Islet precursor cell (in vitro differentiated cells): ENCODE measurements around the gene IGLON5.

Experiments used
- DNase-seq: peaks from one replicate; pipeline ENCODE4 v3.0.0-alpha.2; 2018

IGLON5 gene

GRCh38 chr19:51318687-51319648, 7.5 kb downstream of the IGLON5 start:
- no peak for DNase-seq

- DNase-seq, result no peak
These were observed 8.3 kb downstream of the IGLON5 start for GRCh38 chr19:51319649-51320279.

GRCh38 chr19:51320280-51320657, 8.8 kb downstream of the IGLON5 start:
- DNase-seq, result no peak

DNA sequence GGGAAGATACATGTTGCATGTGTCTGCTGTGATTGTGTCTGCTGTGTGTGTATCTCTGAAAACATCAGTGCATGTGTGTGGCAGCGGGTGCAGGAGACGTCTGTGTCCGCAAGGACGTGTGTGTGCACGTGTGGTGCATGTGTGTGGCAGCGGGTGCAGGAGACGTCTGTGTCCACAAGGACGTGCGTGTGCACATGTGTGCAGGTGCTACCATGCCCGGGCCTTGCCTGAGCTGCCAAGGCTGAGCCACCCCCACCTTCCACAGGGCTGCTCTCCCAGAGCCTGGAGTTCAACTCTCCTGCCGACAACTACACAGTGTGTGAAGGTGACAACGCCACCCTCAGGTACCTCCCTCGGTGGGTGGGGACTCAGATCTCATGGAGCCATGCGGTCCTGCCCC, 10.4 kb downstream of the IGLON5 start:
- no peak for DNase-seq

GRCh38 chr19:51323481-51324166, 12.2 kb downstream of the IGLON5 start:
- no peak for DNase-seq

DNA sequence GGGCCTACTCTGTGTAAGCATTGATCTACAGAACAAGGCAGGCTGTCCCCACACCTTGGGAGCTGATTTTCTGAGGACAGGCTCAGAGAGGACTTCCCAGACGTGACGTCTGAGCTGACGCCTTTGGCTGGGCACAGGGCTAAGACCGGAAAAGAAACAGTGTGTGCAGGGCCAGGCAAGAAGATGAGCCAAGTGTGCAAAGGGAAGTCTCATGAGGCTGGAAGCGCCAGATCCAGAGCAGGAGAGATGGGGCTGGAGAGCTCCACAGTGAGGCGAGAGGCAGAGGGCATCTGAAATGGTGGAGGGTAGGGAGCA, 12.7 kb downstream of the IGLON5 start:
- DNase-seq, result no peak

DNA sequence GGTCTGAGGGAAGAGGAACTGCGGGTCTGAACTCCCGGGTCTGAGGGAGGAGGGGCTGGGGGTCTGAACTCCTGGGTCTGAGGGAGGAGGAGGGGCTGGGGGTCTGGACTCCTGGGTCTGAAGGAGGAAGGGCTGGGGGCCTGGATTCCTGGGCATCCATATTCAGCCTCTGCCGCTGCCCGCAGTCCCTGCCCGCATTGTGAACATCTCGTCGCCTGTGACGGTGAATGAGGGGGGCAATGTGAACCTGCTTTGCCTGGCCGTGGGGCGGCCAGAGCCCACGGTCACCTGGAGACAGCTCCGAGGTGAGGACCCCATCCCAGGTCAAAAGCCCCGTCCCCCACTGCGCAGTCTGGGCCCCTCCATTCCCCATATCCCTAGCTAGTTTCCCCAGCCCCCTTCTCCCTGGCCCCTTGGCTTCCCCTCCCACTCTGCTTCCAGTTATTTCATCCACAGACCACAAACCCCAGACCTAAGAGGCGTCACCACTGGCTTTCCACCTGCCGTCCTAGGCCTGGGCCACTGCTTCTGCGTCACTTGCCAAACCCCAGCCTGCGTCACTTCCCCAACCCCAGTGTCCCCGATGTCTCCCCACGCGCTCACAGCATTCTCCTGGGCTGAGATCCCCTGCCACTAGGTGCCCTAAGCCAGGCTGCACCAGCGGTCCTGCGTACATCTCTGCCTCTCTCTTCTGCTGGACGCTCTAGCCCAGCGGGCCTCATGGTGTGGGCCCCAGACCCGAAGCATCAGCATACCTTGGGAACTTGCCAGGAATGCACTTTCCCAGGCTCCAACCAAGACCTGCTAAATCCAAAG, 13.9 kb downstream of the IGLON5 start:
- DNase-seq, result no peak

DNA sequence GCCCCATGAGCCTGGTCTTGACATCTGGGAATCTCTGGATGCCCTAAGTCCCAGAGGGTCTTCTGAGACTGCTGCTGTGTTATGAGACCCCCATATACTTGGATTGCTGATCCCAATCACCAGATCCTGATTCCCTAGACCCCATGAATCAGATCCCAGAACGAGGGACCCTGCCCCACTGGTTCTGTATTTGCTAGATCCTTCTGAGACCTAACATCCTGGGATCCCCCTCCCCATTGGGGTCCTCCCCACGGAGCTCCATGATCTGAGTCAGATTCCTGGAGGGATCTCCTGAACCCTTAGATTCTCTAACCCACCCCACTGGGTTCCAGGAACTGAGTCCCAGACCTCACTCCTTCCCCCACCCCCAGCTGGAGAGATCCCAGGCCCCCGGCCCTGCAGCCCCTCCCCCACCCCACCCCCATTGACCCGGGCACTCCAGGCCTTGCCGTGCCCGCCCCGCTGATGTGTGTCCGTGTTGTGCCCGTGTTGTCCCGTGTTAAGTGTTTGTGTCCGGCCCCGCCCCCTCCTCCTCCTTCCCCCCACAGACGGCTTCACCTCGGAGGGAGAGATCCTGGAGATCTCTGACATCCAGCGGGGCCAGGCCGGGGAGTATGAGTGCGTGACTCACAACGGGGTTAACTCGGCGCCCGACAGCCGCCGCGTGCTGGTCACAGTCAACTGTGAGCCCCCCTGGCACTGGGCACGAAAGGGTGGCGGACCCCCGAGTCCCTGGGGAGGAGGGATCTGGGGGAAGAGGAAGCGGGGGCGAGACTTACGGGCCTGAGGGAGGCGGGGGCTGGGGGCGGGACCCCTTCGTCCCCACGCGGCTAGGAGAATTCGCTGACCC, 15.0 kb downstream of the IGLON5 start:
- no peak for DNase-seq

GRCh38 chr19:51327066-51328001, 15.9 kb downstream of the IGLON5 start:
- DNase-seq, result peak; percentile 88

DNA sequence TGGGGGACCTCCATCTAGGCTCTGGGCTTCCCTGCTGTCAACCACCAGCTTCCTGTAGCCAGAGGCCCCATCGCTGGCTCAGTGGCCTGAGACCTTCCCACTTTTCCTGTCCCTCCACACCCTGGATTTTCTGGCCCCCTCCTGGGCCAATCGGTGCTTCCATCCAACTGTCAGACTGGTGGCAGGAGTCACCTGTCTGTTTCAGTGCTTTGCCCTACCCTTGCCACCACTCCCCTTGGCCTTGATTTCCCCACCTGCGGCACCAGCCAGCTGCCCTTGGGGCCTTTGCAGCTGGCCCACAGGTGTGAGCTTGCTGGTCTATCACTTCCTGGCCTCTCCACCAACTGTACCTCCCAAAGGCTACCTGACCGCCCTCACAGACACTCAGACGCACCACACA, 18.0 kb downstream of the IGLON5 start:
- DNase-seq, result no peak

DNA sequence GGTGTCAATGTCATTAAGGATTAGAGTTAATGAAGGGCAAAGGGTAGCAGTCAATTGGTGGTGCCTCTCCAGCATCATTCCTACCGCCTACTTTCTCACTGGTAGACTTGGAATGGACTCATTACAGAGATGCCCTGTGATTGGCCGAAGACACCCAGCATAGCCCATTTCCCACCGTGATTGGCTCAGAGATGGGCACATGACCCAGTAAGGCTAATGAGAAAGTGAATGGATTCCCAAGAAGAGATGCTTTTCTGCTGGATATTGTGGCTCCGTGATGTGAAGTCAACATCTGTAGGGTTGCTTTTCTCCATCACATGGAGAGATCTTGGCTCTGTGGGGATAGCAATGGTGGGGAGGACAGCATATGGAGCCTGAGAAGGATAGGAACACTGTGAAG, 18.9 kb downstream of the IGLON5 start:
- no peak for DNase-seq

DNA sequence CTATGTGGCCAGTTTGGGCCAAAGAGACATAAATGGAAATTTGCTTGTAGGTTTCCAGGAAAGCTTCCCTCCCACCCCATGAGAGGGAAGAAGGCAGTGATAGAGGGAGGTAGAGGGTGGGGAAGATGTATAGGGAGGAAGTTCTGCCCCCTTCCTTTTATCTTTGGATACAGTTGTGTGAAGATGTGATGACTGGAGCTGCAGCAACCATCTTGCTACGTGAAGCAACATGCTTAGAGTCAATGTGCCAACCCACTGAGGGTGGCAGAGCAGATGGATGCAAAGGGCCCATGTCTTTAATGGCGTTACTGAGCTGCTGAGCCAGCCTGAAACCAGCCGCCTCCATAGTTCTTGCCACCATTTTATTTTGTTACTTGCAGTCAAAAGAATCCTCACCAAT, 19.7 kb downstream of the IGLON5 start:
- DNase-seq, result no peak

DNA sequence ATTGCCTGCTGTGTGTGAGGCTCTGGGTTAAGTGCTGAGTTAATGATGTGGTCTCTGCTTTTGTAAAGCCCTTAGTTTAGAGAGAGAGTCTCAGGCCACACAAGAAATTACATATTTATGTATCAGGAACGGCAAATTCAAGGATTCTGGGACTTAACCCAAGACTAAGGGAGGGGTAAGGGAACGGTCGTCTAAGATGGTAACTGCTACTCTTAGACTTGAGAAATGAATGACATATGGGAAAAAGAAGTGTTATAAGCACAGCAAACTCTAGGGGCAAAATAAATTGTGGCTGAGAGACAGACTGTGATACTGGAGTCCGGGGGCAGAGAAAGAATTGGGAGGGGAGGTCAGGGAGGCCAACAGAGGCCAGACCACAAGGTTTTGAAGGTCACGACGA, 20.3 kb downstream of the IGLON5 start:
- DNase-seq, result no peak

DNA sequence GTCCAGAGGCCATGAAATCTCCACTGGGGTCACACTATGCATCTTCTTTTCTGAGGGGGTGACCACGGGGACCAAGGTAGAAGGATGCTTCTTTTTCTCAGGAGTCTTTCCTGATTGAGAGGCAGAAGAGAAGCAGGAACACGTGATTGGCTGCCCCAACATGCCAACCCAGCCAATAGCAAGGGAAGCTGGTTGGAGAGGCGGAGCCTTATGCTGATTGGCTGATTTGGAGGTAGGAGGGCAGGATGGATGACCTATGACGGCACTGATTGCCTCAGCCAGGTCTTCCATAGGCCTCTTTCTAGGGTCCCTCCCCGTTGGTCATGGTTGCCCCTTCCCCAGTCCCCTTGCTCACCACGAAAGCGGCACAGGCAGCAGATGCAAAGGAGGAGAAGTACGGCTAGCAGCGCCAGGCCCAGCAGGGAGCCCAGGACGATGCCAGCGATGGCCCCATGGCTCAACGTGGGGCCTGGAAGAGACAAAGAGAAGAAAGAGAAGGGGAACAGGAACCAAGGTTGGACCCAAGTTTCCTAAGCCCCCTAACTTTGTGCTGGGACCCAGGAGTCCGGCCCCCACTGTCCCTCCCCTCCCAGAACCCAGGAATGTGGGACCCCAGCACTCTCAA, 22.5 kb downstream of the IGLON5 start:
- DNase-seq, result no peak

GRCh38 chr19:51337141-51337860, 25.9 kb downstream of the IGLON5 start:
- DNase-seq, result no peak

GRCh38 chr19:51337861-51338562, 26.6 kb downstream of the IGLON5 start:
- DNase-seq, result no peak

GRCh38 chr19:51338563-51339312, 27.3 kb downstream of the IGLON5 start:
- peak; percentile 92 for DNase-seq

DNA sequence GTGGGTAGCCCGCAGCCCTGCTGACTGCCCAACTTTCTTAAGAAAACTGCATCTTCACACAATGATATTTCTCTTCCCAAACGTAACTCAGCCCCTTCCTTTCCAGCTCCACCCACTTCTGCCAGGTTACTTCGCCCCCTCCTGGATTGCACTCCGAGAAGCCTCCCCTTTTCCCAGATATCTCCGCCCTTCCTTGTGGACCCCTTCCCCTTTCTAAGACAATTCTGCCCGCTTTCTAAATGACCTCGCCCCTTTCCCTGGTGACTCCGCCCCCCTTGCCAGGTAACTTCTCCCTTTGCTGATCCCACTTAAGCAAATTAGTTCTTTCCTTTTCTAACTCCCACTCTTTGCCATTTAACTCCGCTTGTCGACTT, 27.9 kb downstream of the IGLON5 start:
- DNase-seq, result no peak
